Endothelial cell of umbilical vein (primary cell): ENCODE data around the gene TWIST1. TPM values are rescaled to one million over a fixed set of nuclear protein-coding genes. Genes with fewer than 3 reads are reported as not detected.
A peak's percentile ranks its signal among the peaks of the same experiment; 100 is the strongest.

Experiments
- BruUV-seq: library from RNA; stranded (reverse); fragments of 400-500 nt; replicated peaks from 2 replicates; lab custom pipeline; 2021; lab: Mats Ljungman, UMichigan
- CTCF ChIA-PET: fragments of 300-600, 350-600 bp; sonication (Branson Sonifier 250); formaldehyde crosslinking; loops from one replicate; lab custom pipeline; 2021; ENCODE audit warnings: antibody characterized with exemption, inconsistent platforms; lab: Charles Lee
- POLR2A ChIA-PET: fragments of 300-600, 350-600 bp; sonication (Branson Sonifier 250); formaldehyde crosslinking; loops from one replicate; lab custom pipeline; 2021; ENCODE audit warnings: antibody characterized with exemption, inconsistent platforms; lab: Charles Lee
- DNase-seq: peaks from one replicate; pipeline ENCODE4 v3.0.0-alpha.2; 2011; ENCODE audit warnings: low read depth, low spot score
- FAIRE-seq: peaks from 2 replicates; lab custom pipeline; 2011; peaks lifted over from hg19 to GRCh38; lab: Jason Lieb, UNC
- H2AFZ ChIP-seq: 2 replicates; pipeline ENCODE4 v1.6.0; 2012; ENCODE audit warnings: low read depth, low read length, control low read depth, inconsistent platforms
- H3K27ac ChIP-seq: 2 replicates; pipeline ENCODE4 v1.5.1; 2011; ENCODE audit warnings: low read depth, mild to moderate bottlenecking, control low read depth, low read length, moderate library complexity; ENCODE audit not compliant: insufficient read depth
- H3K27me3 ChIP-seq, 2 experiments: 2 replicates each; pipeline versions ENCODE4 v1.6.0 to v1.6.1; 2011; ENCODE audit warnings: low read length in 2 of 2, mixed read lengths in 1 of 2; ENCODE audit not compliant: control insufficient read depth in 2 of 2, insufficient read depth in 2 of 2
- H3K36me3 ChIP-seq, 2 experiments: 2 replicates in 1 of 2; 3 replicates in 1 of 2; pipeline ENCODE4 v1.5.1; 2011; ENCODE audit warnings: low read length in 2 of 2, mild to moderate bottlenecking in 1 of 2, moderate library complexity in 1 of 2; ENCODE audit not compliant: control insufficient read depth in 2 of 2, insufficient read depth in 2 of 2; ENCODE audit errors: extremely low read depth in 1 of 2
- H3K4me1 ChIP-seq: 3 replicates; pipeline ENCODE4 v1.5.1; 2011; ENCODE audit warnings: mild to moderate bottlenecking, low read length; ENCODE audit not compliant: control insufficient read depth, insufficient read depth; ENCODE audit errors: extremely low read depth
- H3K4me2 ChIP-seq: 2 replicates; pipeline ENCODE4 v1.6.1; 2011; ENCODE audit warnings: low read length, control low read depth, mixed read lengths; ENCODE audit not compliant: insufficient read depth
- H3K4me3 ChIP-seq, 3 experiments: fragments of 200-600 bp in 1 of 3; sonication (generic), shearing (Covaris generic) in 1 of 3; replicated peaks in 1 of 3; 2 replicates each; pipeline ENCODE4 v1.5.1; 2011 to 2016; ENCODE audit warnings: control low read depth in 3 of 3, low read length in 3 of 3, mild to moderate bottlenecking in 2 of 3, inconsistent platforms in 1 of 3, low read depth in 1 of 3, moderate library complexity in 1 of 3; ENCODE audit not compliant: insufficient read depth in 1 of 3
- H3K79me2 ChIP-seq: 2 replicates; pipeline ENCODE4 v1.6.0; 2012; ENCODE audit warnings: low read length, inconsistent platforms; ENCODE audit not compliant: control insufficient read depth, insufficient read depth
- H3K9ac ChIP-seq: replicated peaks from 2 replicates; pipeline ENCODE3; 2011; ENCODE audit warnings: low read length, control low read depth; ENCODE audit not compliant: insufficient read depth; ENCODE audit errors: extremely low read depth
- H3K9me1 ChIP-seq: replicated peaks from 3 replicates; pipeline ENCODE4 v1.6.0; 2011; ENCODE audit warnings: mild to moderate bottlenecking, low read length; ENCODE audit not compliant: control insufficient read depth, insufficient read depth; ENCODE audit errors: extremely low read depth
- H3K9me3 ChIP-seq: replicated peaks from 2 replicates; pipeline ENCODE4 v1.5.1; 2012; ENCODE audit warnings: low read length, inconsistent platforms; ENCODE audit not compliant: control insufficient read depth, insufficient read depth
- H4K20me1 ChIP-seq: replicated peaks from 2 replicates; pipeline ENCODE3; 2011; ENCODE audit warnings: mild to moderate bottlenecking, low read length; ENCODE audit not compliant: control insufficient read depth, insufficient read depth; ENCODE audit errors: extremely low read depth
- CTCF ChIP-seq, 2 donors: IDR thresholded peaks; 1 replicate in 1 of 2; 2 replicates in 1 of 2; pipeline ENCODE4 v1.5.1; 2011; ENCODE audit warnings: low read length in 2 of 2, mild to moderate bottlenecking in 2 of 2, moderate library complexity in 2 of 2, control low read depth in 1 of 2, inconsistent platforms in 1 of 2, low read depth in 1 of 2; ENCODE audit not compliant: insufficient read depth in 1 of 2; ENCODE audit errors: extremely low read depth in 1 of 2
- EZH2 ChIP-seq: IDR thresholded peaks from 2 replicates; pipeline ENCODE4 v1.6.1; 2012; ENCODE audit warnings: borderline replicate concordance, low read depth, mild to moderate bottlenecking, moderate library complexity, low read length, inconsistent platforms; ENCODE audit not compliant: severe bottlenecking
- FOS ChIP-seq: IDR thresholded peaks from 2 replicates; pipeline ENCODE4 v1.6.1; 2011; ENCODE audit warnings: mild to moderate bottlenecking, low read length, moderate library complexity, borderline replicate concordance; ENCODE audit not compliant: insufficient read depth
- GATA2 ChIP-seq: IDR thresholded peaks from 2 replicates; pipeline ENCODE4 v1.7.0; 2011; ENCODE audit warnings: low read depth, mild to moderate bottlenecking, moderate library complexity, mixed read lengths, low read length; ENCODE audit not compliant: insufficient read length, insufficient read depth
- JUN ChIP-seq: IDR thresholded peaks from 2 replicates; pipeline ENCODE4 v1.6.1; 2011; ENCODE audit warnings: borderline replicate concordance, low read depth; ENCODE audit not compliant: insufficient read length, insufficient read depth
- MAX ChIP-seq: IDR thresholded peaks from 2 replicates; pipeline ENCODE4 v1.6.1; 2011; ENCODE audit not compliant: insufficient read depth, insufficient read length
- MYC ChIP-seq: IDR thresholded peaks from one replicate; pipeline ENCODE4 v1.6.1; 2011; ENCODE audit warnings: mild to moderate bottlenecking, low read depth, low read length
- POLR2A ChIP-seq: IDR thresholded peaks from 2 replicates; pipeline ENCODE4 v1.6.1; 2012; ENCODE audit warnings: low read depth, mild to moderate bottlenecking, control low read depth, low read length
- POLR2AphosphoS5 ChIP-seq: IDR thresholded peaks from 2 replicates; pipeline ENCODE4 v1.6.1; 2012; ENCODE audit warnings: low read depth, mild to moderate bottlenecking, control low read depth, low read length, moderate library complexity; ENCODE audit not compliant: insufficient read depth
- dilution Hi-C: fragments of 300-500 bp; cut with MboI; formaldehyde crosslinking; loops from one replicate; pipeline ENCODE4 v1.15.0; 2019; ENCODE audit warnings: low sequenced_read_pairs; ENCODE audit not compliant: extremely low pct_ligation_motif_present
- intact Hi-C: fragments of 100-400 bp; cut with micrococcal nuclease; formaldehyde crosslinking; loops from one replicate; pipeline ENCODE4 v1.10.0; 2022
- polyA plus RNA-seq, 4 experiments: library from polyadenylated mRNA; depleted of rRNA in 3 of 4; stranded (reverse) in 3 of 4; unstranded in 1 of 4; fragments of >200 nt; gene quantifications; 2 replicates each; pipeline versions ENCODE4 v1.2.1 to v1.2.3, GENCODE V29; 2011 to 2012; ENCODE audit warnings: missing spikeins in 1 of 4
- total RNA-seq: library from RNA; stranded (reverse); gene quantifications from 2 replicates; pipeline ENCODE4 v1.2.3, GENCODE V29; 2021

TWIST1 gene
- total and polyA plus RNA-seq, 2 donors (not counting 3 experiments of a cell fraction or from before 2014, with no cell fraction given), result not detected

- TF ChIP-seq EZH2 (peak; percentile 97), CTCF (IDR thresholded peaks at IDR 0.05; ENCODE audit: extremely low read depth in 1 of 2, insufficient read depth in 1 of 2, low read depth in 1 of 2, low read length in 2 of 2) (no peak)
- dilution Hi-C loops, result no loop called here
- POLR2A ChIA-PET, result no interaction called here
- peak overlapping the region; percentile 84 for H2AFZ ChIP-seq
- H3K36me3 ChIP-seq, result no peaks in the 10 kb centered on the region
- peak overlapping the region; percentile 4 for H3K9ac ChIP-seq
- H3K27ac ChIP-seq, result no peak overlapping the region
- no peaks in the 10 kb centered on the region for H3K9me3 ChIP-seq
- peak overlapping the region; percentile 67 for H3K4me2 ChIP-seq
- H3K79me2 ChIP-seq, result no peaks in the 10 kb centered on the region
- H3K4me1 ChIP-seq, result peaks cover 9% of the 10 kb centered on the region
- BruUV-seq, result no TSS peak
- DNase-seq (peak; percentile 37), FAIRE-seq (no peak)
- CTCF ChIA-PET, result interaction anchor here (0.6 to 1.5 kb wide), 6 partner anchors 8 to 764 kb away, joined by 3 to 10 read pairs (median 3); no protein-coding TSS in a partner anchor
- peak overlapping the region in 2 of 3 experiments; percentile 22 to 37 for H3K4me3 ChIP-seq
- peaks cover 77 to 94% of the 10 kb centered on the region in 2 experiments for H3K27me3 ChIP-seq
- no peaks in the 10 kb centered on the region for H3K9me1 ChIP-seq
- H4K20me1 ChIP-seq, result no peaks in the 10 kb centered on the region
- intact Hi-C loops, result loop anchor here (5.0 kb wide), 1 partner anchor 449 kb away; no protein-coding TSS in a partner anchor
These were observed 1.0 kb downstream of the TWIST1 start for GRCh38 chr7:19116121-19117090.

- ChIA-PET CTCF (no interaction called here), POLR2A (no interaction called here)
- no peak for DNase-seq
- BruUV-seq, result no TSS peak
- dilution Hi-C loops, result no loop called here
- no peak overlapping the region for H3K4me2 ChIP-seq
- no peak overlapping the region for H2AFZ ChIP-seq
- intact Hi-C loops, result no loop called here
- no peaks in the 10 kb centered on the region for H3K36me3 ChIP-seq
- no peak overlapping the region for H3K4me3 ChIP-seq
- no peaks in the 10 kb centered on the region for H3K9me1 ChIP-seq
- FAIRE-seq, result no peak
- TF ChIP-seq MYC (no peak), GATA2 (no peak), MAX (no peak), POLR2A (no peak), CTCF (IDR thresholded peaks at IDR 0.05; ENCODE audit: extremely low read depth in 1 of 2, insufficient read depth in 1 of 2, low read depth in 1 of 2, low read length in 2 of 2) (no peak), JUN (no peak), POLR2AphosphoS5 (no peak), EZH2 (no peak), FOS (no peak)
- peaks cover 80 to 94% of the 10 kb centered on the region in 2 experiments for H3K27me3 ChIP-seq
- no peak overlapping the region for H3K9ac ChIP-seq
- H3K79me2 ChIP-seq, result no peaks in the 10 kb centered on the region
- no peaks in the 10 kb centered on the region for H3K9me3 ChIP-seq
- no peaks in the 10 kb centered on the region for H4K20me1 ChIP-seq
- H3K4me1 ChIP-seq, result peaks cover 9% of the 10 kb centered on the region
- no peak overlapping the region for H3K27ac ChIP-seq
These were observed 2.9 kb downstream of the TWIST1 start for GRCh38 chr7:19114551-19114855.
